Activated CD4-positive, alpha-beta T cell treated with anti-CD3 and anti-CD28 coated beads for 36 hours (primary cell): ENCODE results near the gene ZIC5. TPM values are rescaled to one million over a fixed set of nuclear protein-coding genes. Genes with fewer than 3 reads are reported as not detected.

Source experiments
- ATAC-seq: fragments of 200-7000 bp; cut with Tn5 transposase; one replicate; pipeline ENCODE4 v1.10.0; 2021; ENCODE audit warnings: mild to moderate bottlenecking, moderate library complexity
- CTCF ChIA-PET: fragments of 350-600 bp; sonication (Branson Sonifier 250); formaldehyde crosslinking; loops from one replicate; lab custom pipeline; 2021; ENCODE audit warnings: antibody characterized with exemption; lab: Charles Lee
- POLR2A ChIA-PET: fragments of 350-600 bp; sonication (Branson Sonifier 250); formaldehyde crosslinking; loops from one replicate; lab custom pipeline; 2021; ENCODE audit warnings: antibody characterized with exemption, inconsistent platforms; lab: Charles Lee
- DNase-seq: peaks from one replicate; pipeline ENCODE4 v3.0.0-alpha.2; 2020
- H3K27ac Mint-ChIP-seq: one replicate; pipeline ENCODE4 v1.8.0; 2021; ENCODE audit warnings: mixed read lengths
- H3K27me3 Mint-ChIP-seq: one replicate; pipeline ENCODE4 v1.8.0; 2021; ENCODE audit warnings: mixed read lengths
- H3K36me3 Mint-ChIP-seq: one replicate; pipeline ENCODE4 v1.8.0; 2021; ENCODE audit warnings: low read depth, mixed read lengths
- H3K4me1 Mint-ChIP-seq: one replicate; pipeline ENCODE4 v1.8.0; 2021; ENCODE audit warnings: mixed read lengths
- H3K4me3 Mint-ChIP-seq: one replicate; pipeline ENCODE4 v1.8.0; 2021; ENCODE audit warnings: mild to moderate bottlenecking, moderate library complexity, mixed read lengths
- H3K9me3 Mint-ChIP-seq: one replicate; pipeline ENCODE4 v1.8.0; 2021; ENCODE audit warnings: low read depth, mixed read lengths
- intact Hi-C, 2 experiments: fragments of 100-400 bp; cut with DNase I in 1 of 2; cut with micrococcal nuclease in 1 of 2; formaldehyde crosslinking; loops; one replicate each; pipeline versions ENCODE4 v1.14.2 to v1.15.1; 2022 to 2024; cut with DNase I, micrococcal nuclease
- total RNA-seq, 2 experiments: library from RNA; stranded (reverse); gene quantifications; one replicate each; pipeline ENCODE4 v1.2.3, GENCODE V29; 2021

Gene ZIC5
- total RNA-seq, 2 experiments from 2014 or later: not detected

DNA sequence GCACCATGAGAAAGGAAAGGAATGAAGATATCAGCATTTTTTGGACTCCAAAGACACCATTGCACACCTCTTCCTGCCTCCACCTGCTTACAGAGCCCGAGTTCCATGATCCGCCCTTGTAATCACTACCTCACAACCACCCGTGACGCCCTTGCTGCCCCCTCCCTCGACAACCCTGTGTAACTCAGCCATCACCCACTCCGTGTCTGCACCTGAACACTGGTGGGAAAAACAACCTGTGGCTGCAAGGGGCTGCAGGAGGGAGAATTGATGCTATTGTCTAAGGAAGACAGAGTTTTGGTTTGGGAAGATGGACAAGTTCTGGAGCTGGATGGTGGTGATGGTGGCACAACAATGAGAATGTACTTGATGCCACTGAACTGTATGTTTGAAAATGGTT, 27.0 kb downstream of the ZIC5 start:
- ChIA-PET POLR2A (no interaction called here), CTCF (no interaction called here)
- no peak for ATAC-seq
- Mint-ChIP-seq H3K9me3 (no peaks in the 10 kb centered on the region), H3K27ac (no peak overlapping the region), H3K27me3 (peaks cover 36% of the 10 kb centered on the region), H3K4me3 (no peak overlapping the region), H3K36me3 (no peaks in the 10 kb centered on the region), H3K4me1 (no peaks in the 10 kb centered on the region)
- no peak for DNase-seq
- intact Hi-C loops: no loop called here

DNA sequence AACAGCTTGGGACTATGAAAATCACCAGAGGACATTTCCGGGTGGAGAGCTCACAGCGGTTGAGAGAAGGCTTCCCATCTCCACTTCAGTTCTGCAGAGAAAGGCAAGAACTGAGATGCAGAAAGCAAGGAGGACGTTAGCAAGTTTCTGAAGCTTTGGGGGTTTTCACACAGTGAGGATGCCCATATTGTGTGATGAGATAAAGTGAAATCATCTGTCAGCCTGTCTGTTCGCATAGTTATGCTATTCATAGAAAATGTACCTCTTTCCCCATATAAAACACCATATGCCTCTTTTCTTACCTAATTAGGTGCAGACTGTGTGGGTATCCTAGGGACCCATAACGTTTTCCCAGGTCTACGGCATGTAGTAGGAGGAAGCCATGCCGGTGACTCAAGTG, 27.5 kb downstream of the ZIC5 start:
- H3K4me3 Mint-ChIP-seq: no peak overlapping the region
- H3K27ac Mint-ChIP-seq: no peak overlapping the region
- ATAC-seq (no peak), DNase-seq (no peak)
- H3K27me3 Mint-ChIP-seq: peaks cover 33% of the 10 kb centered on the region
- no peaks in the 10 kb centered on the region for H3K36me3 Mint-ChIP-seq
- CTCF ChIA-PET: no interaction called here
- no peaks in the 10 kb centered on the region for H3K4me1 Mint-ChIP-seq
- intact Hi-C loops: no loop called here
- H3K9me3 Mint-ChIP-seq: no peaks in the 10 kb centered on the region
- POLR2A ChIA-PET: no interaction called here

- intact Hi-C loops: no loop called here
- no peaks in the 10 kb centered on the region for H3K9me3 Mint-ChIP-seq
- POLR2A ChIA-PET: no interaction called here
- no peaks in the 10 kb centered on the region for H3K36me3 Mint-ChIP-seq
- H3K27ac Mint-ChIP-seq: no peak overlapping the region
- H3K27me3 Mint-ChIP-seq: peaks cover 27% of the 10 kb centered on the region
- H3K4me3 Mint-ChIP-seq: no peak overlapping the region
- no peak for DNase-seq
- no peak for ATAC-seq
- H3K4me1 Mint-ChIP-seq: no peaks in the 10 kb centered on the region
- CTCF ChIA-PET: interaction anchor here (0.6 to 0.7 kb wide), 5 partner anchors 11 to 349 kb away, joined by 3 to 4 read pairs (median 3); no protein-coding TSS in a partner anchor
Measured at GRCh38 chr13:99941911-99942310, 29.7 kb downstream of the ZIC5 start.

DNA sequence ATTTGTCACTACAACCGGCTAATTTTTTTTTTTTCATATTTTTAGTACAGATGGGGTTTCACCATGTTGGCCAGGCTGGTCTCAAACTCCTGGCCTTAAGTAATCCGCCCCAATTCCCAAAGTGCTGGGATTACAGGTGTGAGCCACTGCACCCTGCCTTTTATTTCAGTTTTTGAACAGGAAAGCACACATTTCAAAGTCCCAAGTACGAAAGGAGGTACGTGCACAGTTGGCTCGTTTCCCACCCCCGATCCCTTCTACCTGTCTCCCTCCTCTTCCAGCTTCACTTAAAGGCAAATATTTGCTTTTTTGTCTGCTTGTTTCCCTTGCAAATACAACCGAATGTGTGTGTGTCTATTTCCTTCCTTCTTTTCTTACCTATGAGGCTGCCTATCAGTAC, 30.5 kb downstream of the ZIC5 start:
- H3K27ac Mint-ChIP-seq: no peak overlapping the region

GRCh38 chr13:99938635-99939034, 32.9 kb downstream of the ZIC5 start:
- Mint-ChIP-seq H3K27me3 (peaks cover 21% of the 10 kb centered on the region), H3K27ac (no peak overlapping the region), H3K4me1 (no peaks in the 10 kb centered on the region), H3K9me3 (no peaks in the 10 kb centered on the region), H3K4me3 (no peak overlapping the region), H3K36me3 (no peaks in the 10 kb centered on the region)
- no peak for DNase-seq
- intact Hi-C loops: loop anchor here in 1 of 2 experiments (5.0 kb wide), 1 partner anchor 1346 kb away; no protein-coding TSS in a partner anchor
- POLR2A ChIA-PET: no interaction called here
- CTCF ChIA-PET: interaction anchor here (0.6 kb wide), 1 partner anchor 248 kb away, joined by 3 read pairs; no protein-coding TSS in a partner anchor
- no peak for ATAC-seq

More for the DNA sequence above, 30.5 kb downstream of the ZIC5 start:
- H3K9me3 Mint-ChIP-seq: no peaks in the 10 kb centered on the region
- H3K36me3 Mint-ChIP-seq: no peaks in the 10 kb centered on the region
- peaks cover 22% of the 10 kb centered on the region for H3K27me3 Mint-ChIP-seq
- DNase-seq (no peak), ATAC-seq (no peak)
- CTCF ChIA-PET: interaction anchor here (0.5 to 0.7 kb wide), 3 partner anchors 26 to 292 kb away, joined by 3 read pairs; no protein-coding TSS in a partner anchor
- POLR2A ChIA-PET: no interaction called here
- no peaks in the 10 kb centered on the region for H3K4me1 Mint-ChIP-seq
- no peak overlapping the region for H3K4me3 Mint-ChIP-seq
- intact Hi-C loops: no loop called here

GRCh38 chr13:99935772-99936171, 35.8 kb downstream of the ZIC5 start:
- Mint-ChIP-seq H3K27me3 (peaks cover 28% of the 10 kb centered on the region), H3K27ac (no peak overlapping the region), H3K36me3 (no peaks in the 10 kb centered on the region), H3K4me3 (no peak overlapping the region), H3K9me3 (no peaks in the 10 kb centered on the region), H3K4me1 (no peaks in the 10 kb centered on the region)
- POLR2A ChIA-PET: no interaction called here
- intact Hi-C loops: loop anchor here in 1 of 2 experiments (5.0 kb wide), 1 partner anchor 1343 kb away; no protein-coding TSS in a partner anchor
- CTCF ChIA-PET: interaction anchor here (0.5 to 1.3 kb wide), 3 partner anchors 20 to 88 kb away, joined by 3 to 4 read pairs (median 3); no protein-coding TSS in a partner anchor
- no peak for DNase-seq
- ATAC-seq: no peak

- intact Hi-C loops: no loop called here
- Mint-ChIP-seq H3K27ac (no peak overlapping the region), H3K4me3 (no peak overlapping the region), H3K27me3 (peaks cover 20% of the 10 kb centered on the region), H3K36me3 (no peaks in the 10 kb centered on the region), H3K9me3 (no peaks in the 10 kb centered on the region), H3K4me1 (no peaks in the 10 kb centered on the region)
- no peak for DNase-seq
- CTCF ChIA-PET: interaction anchor here (0.7 kb wide), 1 partner anchor 278 kb away, joined by 3 read pairs; no protein-coding TSS in a partner anchor
- no peak for ATAC-seq
- POLR2A ChIA-PET: no interaction called here
Measured at GRCh38 chr13:99932912-99933311, 38.7 kb downstream of the ZIC5 start.

- H3K36me3 Mint-ChIP-seq: no peaks in the 10 kb centered on the region
- no peak for ATAC-seq
- no peaks in the 10 kb centered on the region for H3K9me3 Mint-ChIP-seq
- H3K4me3 Mint-ChIP-seq: no peak overlapping the region
- intact Hi-C loops: no loop called here
- no peaks in the 10 kb centered on the region for H3K4me1 Mint-ChIP-seq
- H3K27me3 Mint-ChIP-seq: peaks cover 14% of the 10 kb centered on the region
- no peak overlapping the region for H3K27ac Mint-ChIP-seq
- DNase-seq: no peak
- POLR2A ChIA-PET: no interaction called here
- CTCF ChIA-PET: interaction anchor here (1.4 kb wide), 1 partner anchor 14 kb away, joined by 3 read pairs; no protein-coding TSS in a partner anchor
Measured at GRCh38 chr13:99930925-99931324, 40.6 kb downstream of the ZIC5 start.

GRCh38 chr13:99929866-99930265, 41.7 kb downstream of the ZIC5 start:
- intact Hi-C loops: no loop called here
- H3K36me3 Mint-ChIP-seq: no peaks in the 10 kb centered on the region
- ChIA-PET CTCF (interaction anchor here (0.6 to 1.4 kb wide), 2 partner anchors 13 to 429 kb away, joined by 3 read pairs; partner anchors contain the start of gene TM9SF2), POLR2A (no interaction called here)
- H3K9me3 Mint-ChIP-seq: no peaks in the 10 kb centered on the region
- DNase-seq (no peak), ATAC-seq (no peak)
- H3K4me1 Mint-ChIP-seq: no peaks in the 10 kb centered on the region
- H3K27me3 Mint-ChIP-seq: peaks cover 17% of the 10 kb centered on the region
- no peak overlapping the region for H3K4me3 Mint-ChIP-seq
- no peak overlapping the region for H3K27ac Mint-ChIP-seq

GRCh38 chr13:99926014-99926731, 45.4 kb downstream of the ZIC5 start:
- CTCF ChIA-PET: interaction anchor here (0.6 to 1.5 kb wide), 3 partner anchors 10 to 47 kb away, joined by 4 to 5 read pairs (median 4); no protein-coding TSS in a partner anchor

DNA sequence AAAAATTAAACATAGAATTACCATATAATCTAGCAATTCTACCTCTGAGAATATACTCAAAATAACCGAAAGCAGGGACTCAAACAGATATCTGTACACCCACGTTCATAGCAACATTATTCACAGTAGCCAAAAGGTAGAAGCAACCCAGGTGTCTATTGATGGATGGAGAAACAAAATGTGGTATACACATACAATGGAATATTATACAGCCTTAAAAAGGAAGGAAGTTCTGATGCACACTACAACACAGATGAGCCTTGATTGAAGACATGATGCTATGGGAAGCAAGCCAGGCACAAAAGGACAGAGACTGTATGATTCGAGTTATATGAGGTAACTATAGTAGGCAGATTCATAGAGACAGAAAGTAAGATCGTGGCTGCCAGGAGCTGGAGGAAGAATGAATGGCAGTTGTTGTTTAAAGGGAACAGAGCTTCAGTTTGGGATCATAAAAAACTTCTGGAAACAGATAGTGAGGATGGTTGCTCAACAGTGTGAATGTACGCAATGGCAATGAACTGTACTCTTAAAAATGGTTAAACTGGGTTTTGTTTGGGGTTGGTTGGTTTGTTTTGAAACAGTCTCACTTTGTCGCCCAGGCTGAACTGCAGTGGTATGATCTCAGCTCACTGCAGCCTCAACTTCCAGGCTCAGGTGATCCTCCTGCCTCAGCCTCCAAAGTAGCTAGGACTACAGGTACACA, 47.5 kb downstream of the ZIC5 start:
- Mint-ChIP-seq H3K4me1 (no peaks in the 10 kb centered on the region), H3K27ac (no peak overlapping the region), H3K9me3 (peaks cover 2% of the 10 kb centered on the region), H3K36me3 (no peaks in the 10 kb centered on the region), H3K27me3 (peaks cover 21% of the 10 kb centered on the region), H3K4me3 (no peak overlapping the region)
- no peak for DNase-seq
- intact Hi-C loops: no loop called here
- CTCF ChIA-PET: interaction anchor here (0.6 kb wide), 2 partner anchors 114 to 378 kb away, joined by 3 to 4 read pairs; no protein-coding TSS in a partner anchor
- ATAC-seq: no peak
- POLR2A ChIA-PET: no interaction called here

More at GRCh38 chr13:99926014-99926731, 45.4 kb downstream of the ZIC5 start:
- intact Hi-C loops: no loop called here
- Mint-ChIP-seq H3K4me3 (no peak overlapping the region), H3K9me3 (peaks cover 2% of the 10 kb centered on the region), H3K4me1 (no peaks in the 10 kb centered on the region), H3K27me3 (peaks cover 19% of the 10 kb centered on the region), H3K27ac (no peak overlapping the region), H3K36me3 (no peaks in the 10 kb centered on the region)
- no peak for DNase-seq
- POLR2A ChIA-PET: no interaction called here
- ATAC-seq: no peak
